ENCODE data around the gene CCDC80.

The CCDC80 gene

DNA sequence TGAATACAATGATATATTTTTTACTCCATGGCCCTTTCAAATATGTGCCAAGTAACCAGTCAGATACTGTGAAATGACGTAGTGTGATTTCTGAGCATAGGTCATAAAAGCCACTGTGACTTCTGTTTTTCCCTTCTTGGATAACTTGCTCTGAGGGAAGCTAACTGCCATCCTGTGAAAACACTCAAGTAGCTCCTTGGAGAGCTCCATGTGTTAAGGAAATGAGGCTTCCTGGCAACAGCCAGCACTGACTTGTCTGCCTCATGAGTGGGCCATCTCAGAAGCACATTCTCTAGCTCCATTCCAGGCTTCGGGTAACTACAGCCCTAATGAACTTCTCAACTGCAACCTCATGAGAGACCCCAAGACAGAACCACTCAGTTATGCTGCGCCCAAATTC, 9.5 kb upstream of the CCDC80 start:
- DNase-seq (ENCODE audit: low read depth) = peak; percentile 48
- no peak for TF ChIP-seq CTCF (conservative IDR thresholded peaks at IDR 0.05; ENCODE audit: low read depth, low read length)
- no peak overlapping the region for H3K4me3 ChIP-seq (ENCODE audit: low read depth, low read length)

- no peak overlapping the region for H3K4me3 ChIP-seq (ENCODE audit: low read depth, low read length)
- no peak for TF ChIP-seq CTCF (conservative IDR thresholded peaks at IDR 0.05; ENCODE audit: low read depth, low read length)
- DNase-seq (ENCODE audit: low read depth) = peak; percentile 57
These were observed 8.5 kb upstream of the CCDC80 start for GRCh38 chr3:112649478-112649735.

GRCh38 chr3:112647122-112647521, 6.2 kb upstream of the CCDC80 start:
- no peak for TF ChIP-seq CTCF (conservative IDR thresholded peaks at IDR 0.05; ENCODE audit: low read depth, low read length)
- peak; percentile 94 for DNase-seq (ENCODE audit: low read depth)
- no peak overlapping the region for H3K4me3 ChIP-seq (ENCODE audit: low read depth, low read length)

DNA sequence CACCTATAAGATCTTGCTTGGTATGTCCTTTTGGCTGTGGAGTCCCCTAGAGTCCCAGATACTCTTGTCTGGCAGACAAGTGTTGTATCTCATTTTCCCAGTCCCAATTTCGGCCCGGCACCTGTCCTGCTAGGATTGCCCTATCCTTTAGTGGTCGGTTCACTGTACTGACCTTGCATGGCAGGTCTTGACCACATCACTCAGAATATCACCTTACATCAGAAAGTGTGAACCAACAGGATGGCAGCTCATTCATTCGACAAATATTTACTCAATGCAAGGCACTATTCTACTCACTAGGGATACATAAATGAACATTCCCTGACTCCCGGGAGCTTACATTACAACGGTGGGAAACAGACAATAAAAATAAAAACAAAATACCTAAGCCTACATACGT, 5.7 kb upstream of the CCDC80 start:
- no peak for DNase-seq (ENCODE audit: low read depth)
- no peak for TF ChIP-seq CTCF (conservative IDR thresholded peaks at IDR 0.05; ENCODE audit: low read depth, low read length)
- no peak overlapping the region for H3K4me3 ChIP-seq (ENCODE audit: low read depth, low read length)

DNA sequence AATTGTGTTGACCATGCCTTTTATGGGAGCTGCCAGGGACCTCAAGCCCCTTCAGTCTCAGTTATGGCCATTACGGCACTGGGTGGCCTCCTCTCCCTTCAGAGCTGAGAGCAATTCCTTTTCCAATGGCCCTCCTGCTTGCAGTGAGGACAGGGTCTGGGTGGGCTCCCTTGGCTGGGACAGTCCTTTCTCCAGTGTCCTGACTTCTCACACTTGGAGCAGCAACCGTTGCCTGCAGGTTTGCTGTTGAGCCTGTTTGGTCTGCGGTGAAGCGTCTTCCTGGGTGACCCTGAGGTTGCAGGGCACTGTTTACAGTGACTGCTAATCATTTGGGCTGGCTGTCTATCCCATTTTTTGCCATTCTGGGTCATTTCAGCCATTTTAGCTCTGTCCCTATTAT, 3.5 kb upstream of the CCDC80 start:
- no peak for DNase-seq (ENCODE audit: low read depth)
- TF ChIP-seq CTCF (conservative IDR thresholded peaks at IDR 0.05; ENCODE audit: low read depth, low read length) = no peak
- no peak overlapping the region for H3K4me3 ChIP-seq (ENCODE audit: low read depth, low read length)

GRCh38 chr3:112643621-112644240, 2.8 kb upstream of the CCDC80 start:
- H3K4me3 ChIP-seq (ENCODE audit: low read depth, low read length) = no peak overlapping the region
- TF ChIP-seq CTCF (conservative IDR thresholded peaks at IDR 0.05; ENCODE audit: low read depth, low read length) = no peak
- DNase-seq (ENCODE audit: low read depth) = no peak

DNA sequence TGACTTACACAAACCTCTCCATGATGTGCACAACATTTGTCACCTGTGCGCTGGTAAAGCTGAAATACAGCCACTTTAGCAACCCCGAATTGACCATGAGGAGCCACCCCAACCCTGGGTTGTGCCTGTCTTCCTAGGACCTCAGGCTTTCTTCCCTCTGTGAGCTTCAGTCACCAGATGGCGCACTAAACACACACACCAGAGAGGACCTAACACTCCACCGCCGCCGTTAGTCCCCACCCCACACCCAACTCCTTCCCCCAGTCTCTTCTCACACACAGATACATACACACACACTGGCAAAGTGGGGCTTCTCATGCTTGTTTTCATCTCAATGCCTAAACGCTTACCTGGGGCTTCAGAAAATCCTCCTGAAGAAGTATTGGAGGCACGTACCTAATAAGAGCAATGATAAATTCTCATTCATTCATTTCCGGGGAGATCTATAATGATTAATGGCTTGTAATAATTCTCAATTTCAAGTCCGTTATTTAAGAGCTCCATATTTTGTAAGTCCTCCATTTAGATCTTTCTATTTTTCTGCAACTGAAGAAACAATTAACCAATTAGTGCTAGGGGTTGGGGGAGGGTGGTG, 2.1 kb upstream of the CCDC80 start:
- peak; percentile 96 for DNase-seq (ENCODE audit: low read depth)
- peak overlapping the region; percentile 38 for H3K4me3 ChIP-seq (ENCODE audit: low read depth, low read length)
- peak; percentile 96 for TF ChIP-seq CTCF (conservative IDR thresholded peaks at IDR 0.05; ENCODE audit: low read depth, low read length)
